Esophagus muscularis mucosa (tissue), 4 donors: Measurements from ENCODE around the gene APOF. TPM values are rescaled to one million over a fixed set of nuclear protein-coding genes. Genes with fewer than 3 reads are reported as not detected.
"Not testable (repeated sequence)": the region's sequence is repeated elsewhere in the genome, so short reads cannot be mapped to it uniquely, and the experiment has no call there.

ENCODE experiments used
- DNase-seq: peaks from one replicate; pipeline ENCODE4 v3.0.0-alpha.2; 2017; ENCODE audit errors: extremely low spot score
- H3K27ac ChIP-seq, 4 donors: fragments of 200-600 bp; sonication (generic); replicated peaks in 1 of 4; 1 replicate in 3 of 4; 2 replicates in 1 of 4; pipeline ENCODE4 v1.5.1; 2016 to 2019; ENCODE audit warnings: mild to moderate bottlenecking in 1 of 4
- H3K27me3 ChIP-seq, 4 donors: fragments of 200-600 bp; sonication (generic); one replicate each; pipeline versions ENCODE4 v1.5.1 to v1.6.0; 2016 to 2019
- H3K36me3 ChIP-seq, 4 donors: fragments of 200-600 bp; sonication (generic); one replicate each; pipeline ENCODE4 v1.5.1; 2016 to 2019
- H3K4me1 ChIP-seq, 4 donors: fragments of 200-600 bp; sonication (generic); one replicate each; pipeline ENCODE4 v1.5.1; 2016 to 2019
- H3K4me3 ChIP-seq, 4 donors: fragments of 200-600 bp; sonication (generic); 1 replicate in 2 of 4; 2 replicates in 2 of 4; pipeline ENCODE4 v1.5.1; 2016 to 2019; ENCODE audit warnings: mild to moderate bottlenecking in 4 of 4, moderate library complexity in 1 of 4
- H3K9me3 ChIP-seq, 4 donors: fragments of 200-600 bp; sonication (generic); 1 replicate in 3 of 4; 2 replicates in 1 of 4; pipeline ENCODE4 v1.5.1; 2016 to 2019
- EP300 ChIP-seq: sonication (generic); formaldehyde crosslinking; IDR thresholded peaks from one replicate; pipeline ENCODE4 v1.6.1; 2017; ENCODE audit warnings: antibody characterized with exemption
- POLR2A ChIP-seq: fragments of 450-650 bp; IDR thresholded peaks from one replicate; pipeline ENCODE4 v1.6.1; 2017; ENCODE audit warnings: antibody characterized with exemption, moderate library complexity, mild to moderate bottlenecking, low read depth
- POLR2AphosphoS5 ChIP-seq, 2 donors: sonication (generic); formaldehyde crosslinking; IDR thresholded peaks; one replicate each; pipeline ENCODE4 v1.6.1; 2017; ENCODE audit warnings: antibody characterized with exemption in 2 of 2
- WGBS: methylation state at CpG from one replicate; pipeline ENCODE4 v1.1.5; 2018; 5-methylcytosine and 5-hydroxymethylcytosine counted together
- intact Hi-C: fragments of 100-400 bp; cut with DNase I; formaldehyde crosslinking; loops from one replicate; pipeline ENCODE4 v1.15.1; 2023
- total RNA-seq, 4 donors: library from RNA; depleted of rRNA; stranded (reverse); fragments of >200 nt; gene quantifications; one replicate each; pipeline versions ENCODE4 v1.1.0 to v1.2.1, GENCODE V29; 2016
- TF ChIP-seq, protein P1 (sequence below), 3 experiments: fragments of 200-600 bp in 2 of 3; fragments of 450-650 bp in 1 of 3; sonication (generic) in 2 of 3; IDR thresholded peaks; one replicate each; pipeline ENCODE4 v1.5.1; 2017 to 2019; ENCODE audit warnings: antibody characterized with exemption in 3 of 3, mild to moderate bottlenecking in 2 of 3, moderate library complexity in 1 of 3

The APOF gene
- total RNA-seq, 4 donors from 2014 or later, result not detected

DNA sequence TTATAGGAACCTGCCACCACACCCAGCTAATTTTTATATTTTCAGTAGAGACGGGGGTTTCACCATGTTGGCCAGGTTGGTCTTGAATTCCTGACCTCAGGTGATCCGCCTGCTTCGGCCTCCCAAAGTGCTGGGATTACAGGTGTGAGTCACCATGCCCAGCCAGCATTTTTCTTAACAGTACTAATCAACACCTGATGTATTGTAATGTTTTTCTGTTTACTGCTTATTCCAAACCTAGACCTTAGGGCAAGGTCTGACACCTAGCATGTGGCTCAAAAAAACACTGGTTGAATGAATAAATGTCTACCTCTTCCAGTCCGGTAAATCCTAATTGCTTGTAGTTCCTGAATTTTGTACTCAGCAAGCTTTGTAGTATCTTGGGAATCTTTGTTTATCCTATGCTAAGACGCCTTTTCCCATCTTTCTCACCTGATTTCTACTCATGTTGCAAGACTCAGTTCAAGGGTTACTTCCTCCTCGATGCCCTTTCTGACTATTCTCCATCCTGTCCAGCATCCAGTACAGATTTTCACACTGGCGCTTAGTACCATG is 31.6 kb downstream of the APOF start:
- Histone ChIP-seq H3K36me3 (peaks cover 14 to 41% (median 24%) of the 10 kb centered on the region in 4 donors), H3K27ac (no peak overlapping the region), H3K4me1 (peaks cover 11 to 20% (median 18%) of the 10 kb centered on the region in 4 donors), H3K9me3 (no peaks in the 10 kb centered on the region), H3K4me3 (no peak overlapping the region), H3K27me3 (no peaks in the 10 kb centered on the region)
- intact Hi-C loops, result no loop called here
- TF ChIP-seq POLR2AphosphoS5 (IDR thresholded peaks at IDR 0.05) (no peak), EP300 (no peak), POLR2A (no peak)
- TF ChIP-seq, protein P1, sequence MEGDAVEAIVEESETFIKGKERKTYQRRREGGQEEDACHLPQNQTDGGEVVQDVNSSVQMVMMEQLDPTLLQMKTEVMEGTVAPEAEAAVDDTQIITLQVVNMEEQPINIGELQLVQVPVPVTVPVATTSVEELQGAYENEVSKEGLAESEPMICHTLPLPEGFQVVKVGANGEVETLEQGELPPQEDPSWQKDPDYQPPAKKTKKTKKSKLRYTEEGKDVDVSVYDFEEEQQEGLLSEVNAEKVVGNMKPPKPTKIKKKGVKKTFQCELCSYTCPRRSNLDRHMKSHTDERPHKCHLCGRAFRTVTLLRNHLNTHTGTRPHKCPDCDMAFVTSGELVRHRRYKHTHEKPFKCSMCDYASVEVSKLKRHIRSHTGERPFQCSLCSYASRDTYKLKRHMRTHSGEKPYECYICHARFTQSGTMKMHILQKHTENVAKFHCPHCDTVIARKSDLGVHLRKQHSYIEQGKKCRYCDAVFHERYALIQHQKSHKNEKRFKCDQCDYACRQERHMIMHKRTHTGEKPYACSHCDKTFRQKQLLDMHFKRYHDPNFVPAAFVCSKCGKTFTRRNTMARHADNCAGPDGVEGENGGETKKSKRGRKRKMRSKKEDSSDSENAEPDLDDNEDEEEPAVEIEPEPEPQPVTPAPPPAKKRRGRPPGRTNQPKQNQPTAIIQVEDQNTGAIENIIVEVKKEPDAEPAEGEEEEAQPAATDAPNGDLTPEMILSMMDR (IDR thresholded peaks at IDR 0.05), result no peak
- DNase-seq, result no peak
- WGBS, result 92% methylated on average over 7 of the region's 7 CpGs

DNA sequence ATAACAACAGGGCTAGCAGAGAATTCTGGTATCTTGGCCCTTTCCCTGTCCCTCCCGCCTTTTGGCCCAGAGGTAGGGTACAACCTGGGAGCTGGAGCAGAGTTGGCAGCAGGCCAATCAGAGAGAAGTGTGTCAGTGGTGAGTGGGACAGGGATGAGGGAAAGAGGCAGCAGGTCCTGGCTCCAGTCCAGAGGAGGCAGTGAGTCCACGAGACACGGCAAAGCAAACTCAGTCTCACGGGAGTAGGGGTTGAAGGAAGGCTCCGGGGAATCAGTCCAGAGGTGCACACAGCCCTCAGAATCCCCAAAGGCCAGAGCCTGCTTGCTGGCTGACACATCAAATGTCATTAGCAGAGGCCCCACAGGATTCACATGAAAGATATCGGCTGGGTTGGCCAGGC is 36.1 kb downstream of the APOF start:
- Histone ChIP-seq H3K27ac (no peak overlapping the region), H3K36me3 (peaks cover 44 to 85% (median 69%) of the 10 kb centered on the region in 4 donors)
- whole genome bisulfite sequencing, result 74% methylated on average over 6 of the region's 6 CpGs

DNA sequence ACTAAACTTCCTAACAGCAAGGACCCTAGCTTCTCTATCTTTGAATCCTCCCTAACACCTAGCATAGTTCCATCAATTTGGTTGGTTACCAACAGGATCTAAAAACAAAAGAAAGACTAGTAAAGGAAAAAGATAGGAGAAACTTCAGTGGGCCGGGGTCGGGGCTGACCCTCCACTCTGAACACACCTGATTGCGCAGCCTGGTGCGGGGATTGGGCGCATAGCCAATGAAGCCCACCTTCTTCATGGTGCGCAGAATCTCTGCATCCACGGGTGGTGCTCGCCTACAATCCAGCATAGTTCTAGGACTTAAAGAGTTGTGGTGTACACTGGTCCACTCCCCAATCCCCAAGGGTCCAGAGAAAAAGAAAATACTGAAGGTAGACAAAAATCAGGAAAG is 36.5 kb downstream of the APOF start:
- DNase-seq, result no peak
- H3K9me3 ChIP-seq, result no peaks in the 10 kb centered on the region
- peaks cover 44 to 86% (median 73%) of the 10 kb centered on the region in 4 donors for H3K36me3 ChIP-seq
- H3K4me3 ChIP-seq, result no peak overlapping the region
- 95% methylated on average over 8 of the region's 8 CpGs for WGBS
- TF ChIP-seq POLR2A (no peak), EP300 (no peak)
- TF ChIP-seq, protein P1 (IDR thresholded peaks at IDR 0.05), result no peak
- H3K27me3 ChIP-seq, result no peaks in the 10 kb centered on the region
- intact Hi-C loops, result no loop called here
- no peak overlapping the region for H3K27ac ChIP-seq
- H3K4me1 ChIP-seq, result no peaks in the 10 kb centered on the region

More for the DNA sequence above, 36.1 kb downstream of the APOF start:
- intact Hi-C loops, result no loop called here
- no peaks in the 10 kb centered on the region for H3K4me1 ChIP-seq
- no peaks in the 10 kb centered on the region for H3K27me3 ChIP-seq
- no peak for DNase-seq
- TF ChIP-seq POLR2A, result no peak
- TF ChIP-seq, protein P1 (IDR thresholded peaks at IDR 0.05), result no peak
- TF ChIP-seq EP300, result no peak
- H3K4me3 ChIP-seq, result no peak overlapping the region
- no peaks in the 10 kb centered on the region for H3K9me3 ChIP-seq

DNA sequence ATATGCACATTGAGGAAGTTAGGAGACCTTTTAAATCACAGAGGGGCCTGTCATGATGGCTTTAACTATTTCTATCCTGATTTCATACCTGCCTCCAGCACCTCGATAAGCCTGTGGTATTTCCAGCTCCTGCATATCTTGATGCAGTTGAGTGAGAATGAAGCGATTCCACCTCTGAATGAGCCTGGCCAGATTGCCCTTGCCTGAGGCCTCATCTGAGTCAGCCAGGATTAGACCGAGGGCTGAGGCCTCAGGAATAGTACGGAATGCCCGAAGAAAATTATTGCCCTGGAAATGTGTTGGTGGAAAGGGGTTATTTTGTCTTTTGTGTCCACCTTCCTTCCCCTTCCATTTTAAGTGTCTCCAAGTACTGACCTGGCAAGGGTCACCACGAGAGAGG is 38.5 kb downstream of the APOF start:
- Histone ChIP-seq H3K4me3 (no peak overlapping the region), H3K9me3 (no peaks in the 10 kb centered on the region), H3K36me3 (peaks cover 55 to 96% (median 91%) of the 10 kb centered on the region in 4 donors), H3K27me3 (no peaks in the 10 kb centered on the region), H3K4me1 (no peaks in the 10 kb centered on the region), H3K27ac (no peak overlapping the region)
- DNase-seq, result no peak
- intact Hi-C loops, result no loop called here
- WGBS, result 99% methylated on average over 6 of the region's 6 CpGs
- TF ChIP-seq EP300, result no peak
- TF ChIP-seq, protein P1 (IDR thresholded peaks at IDR 0.05), result no peak

DNA sequence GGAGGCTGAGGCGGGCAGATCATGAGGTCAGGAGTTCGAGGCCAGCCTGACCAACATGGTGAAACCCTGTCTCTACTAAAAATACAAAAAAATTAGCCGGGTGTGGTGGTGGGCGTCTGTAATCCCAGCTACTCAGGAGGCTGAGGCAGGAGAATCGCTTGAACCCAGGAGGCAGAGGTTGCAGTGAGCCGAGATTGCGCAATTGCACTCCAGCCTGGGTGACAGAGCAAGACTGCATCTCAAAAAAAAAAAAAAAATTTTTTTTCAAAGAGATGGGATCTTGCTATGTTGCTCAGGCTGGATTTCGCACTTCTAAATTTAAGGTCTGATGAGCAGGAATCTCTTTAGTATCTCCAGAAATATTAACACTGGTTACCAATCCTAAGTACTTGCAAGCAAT is 41.0 kb downstream of the APOF start:
- DNase-seq, H3K9me3 ChIP-seq, H3K4me1 ChIP-seq, H3K27me3 ChIP-seq, H3K27ac ChIP-seq, intact Hi-C loops, H3K4me3 ChIP-seq: not testable (repeated sequence)
- 97% methylated on average over 8 of the region's 8 CpGs for WGBS
- H3K36me3 ChIP-seq, result peaks cover 56 to 89% (median 87%) of the 10 kb centered on the region in 4 donors
